ENCODE data around the gene SNRNP27. TPM values are rescaled to one million over a fixed set of nuclear protein-coding genes. Genes with fewer than 3 reads are reported as not detected.

Gene SNRNP27
- total and polyA plus RNA-seq, 9 of the 15 experiments (the other 6 are each of a cell fraction or from before 2014, with no cell fraction given), result 29.2 to 102 (median 65.7) TPM

DNA sequence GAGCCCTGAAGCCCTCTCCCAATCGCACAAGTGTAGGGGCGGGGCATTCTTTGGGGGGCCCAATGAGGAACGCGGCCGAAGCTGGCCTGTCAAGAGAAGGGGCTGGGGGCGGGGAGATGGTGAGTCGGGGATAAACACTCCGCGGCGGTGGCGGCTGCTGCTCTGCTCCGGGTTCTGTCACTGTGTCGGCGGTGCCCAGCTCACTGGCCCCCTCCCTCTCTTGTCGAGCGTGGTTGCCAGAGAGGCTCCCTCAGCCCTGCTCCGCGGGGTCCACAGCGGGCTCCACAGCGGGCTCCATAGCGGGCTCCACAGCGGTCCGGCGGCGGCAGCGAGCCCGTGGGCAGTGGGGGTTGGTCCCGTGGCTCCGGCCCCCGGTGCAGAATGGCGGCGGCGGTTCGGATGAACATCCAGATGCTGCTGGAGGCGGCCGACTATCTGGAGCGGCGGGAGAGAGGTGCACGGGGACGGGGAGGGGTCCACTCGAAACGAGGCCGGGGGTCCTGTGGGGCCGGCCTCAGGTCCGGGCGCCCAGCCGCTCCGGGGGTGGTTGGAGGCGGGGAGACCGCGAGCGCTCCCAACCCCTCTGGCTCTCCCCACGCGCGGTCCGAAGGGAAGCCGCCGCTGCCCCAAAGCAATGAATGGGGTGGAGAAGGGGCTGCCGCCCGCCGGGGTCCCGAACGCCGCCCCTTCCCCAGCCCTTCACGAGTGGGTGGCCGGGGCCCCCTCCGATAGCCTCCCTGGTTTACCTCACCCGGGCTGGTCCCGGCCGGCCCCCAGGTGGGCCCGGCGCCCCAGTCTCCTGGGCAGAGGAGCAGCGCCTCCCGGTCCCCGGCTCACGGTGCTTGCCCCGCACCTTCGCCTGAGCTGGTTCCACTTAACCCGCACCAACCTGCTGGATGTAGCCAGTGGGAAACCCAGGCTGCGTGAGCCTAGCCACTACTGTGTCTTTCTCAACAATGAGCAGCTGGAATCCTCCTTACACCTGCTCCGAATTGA lies 21.5 kb downstream of the SNRNP27 start, which contains the start of gene MXD1 (continued):
- TF ChIP-seq ZNF551 (CRISPR knock-in tag; IDR thresholded peaks at IDR 0.05) (no peak), NR4A1 (CRISPR knock-in tag; IDR thresholded peaks at IDR 0.05) (no peak), NR4A1 (tag; IDR thresholded peaks at IDR 0.05) (no peak), ARID1B (IDR thresholded peaks at IDR 0.05) (no peak), CTBP1 (IDR thresholded peaks at IDR 0.05; ENCODE audit: borderline replicate concordance) (0 out of 2 replicates have a peak, but pooled peaks have one; percentile 19), BRCA1 (IDR thresholded peaks at IDR 0.05) (no peak), BRCA1 (CRISPR knock-in tag; IDR thresholded peaks at IDR 0.05) (no peak)
- TF ChIP-seq, protein P1, sequence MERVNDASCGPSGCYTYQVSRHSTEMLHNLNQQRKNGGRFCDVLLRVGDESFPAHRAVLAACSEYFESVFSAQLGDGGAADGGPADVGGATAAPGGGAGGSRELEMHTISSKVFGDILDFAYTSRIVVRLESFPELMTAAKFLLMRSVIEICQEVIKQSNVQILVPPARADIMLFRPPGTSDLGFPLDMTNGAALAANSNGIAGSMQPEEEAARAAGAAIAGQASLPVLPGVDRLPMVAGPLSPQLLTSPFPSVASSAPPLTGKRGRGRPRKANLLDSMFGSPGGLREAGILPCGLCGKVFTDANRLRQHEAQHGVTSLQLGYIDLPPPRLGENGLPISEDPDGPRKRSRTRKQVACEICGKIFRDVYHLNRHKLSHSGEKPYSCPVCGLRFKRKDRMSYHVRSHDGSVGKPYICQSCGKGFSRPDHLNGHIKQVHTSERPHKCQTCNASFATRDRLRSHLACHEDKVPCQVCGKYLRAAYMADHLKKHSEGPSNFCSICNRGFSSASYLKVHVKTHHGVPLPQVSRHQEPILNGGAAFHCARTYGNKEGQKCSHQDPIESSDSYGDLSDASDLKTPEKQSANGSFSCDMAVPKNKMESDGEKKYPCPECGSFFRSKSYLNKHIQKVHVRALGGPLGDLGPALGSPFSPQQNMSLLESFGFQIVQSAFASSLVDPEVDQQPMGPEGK (CRISPR knock-in tag; IDR thresholded peaks at IDR 0.05; ENCODE audit: borderline replicate concordance), result no peak
- TF ChIP-seq, protein P2, sequence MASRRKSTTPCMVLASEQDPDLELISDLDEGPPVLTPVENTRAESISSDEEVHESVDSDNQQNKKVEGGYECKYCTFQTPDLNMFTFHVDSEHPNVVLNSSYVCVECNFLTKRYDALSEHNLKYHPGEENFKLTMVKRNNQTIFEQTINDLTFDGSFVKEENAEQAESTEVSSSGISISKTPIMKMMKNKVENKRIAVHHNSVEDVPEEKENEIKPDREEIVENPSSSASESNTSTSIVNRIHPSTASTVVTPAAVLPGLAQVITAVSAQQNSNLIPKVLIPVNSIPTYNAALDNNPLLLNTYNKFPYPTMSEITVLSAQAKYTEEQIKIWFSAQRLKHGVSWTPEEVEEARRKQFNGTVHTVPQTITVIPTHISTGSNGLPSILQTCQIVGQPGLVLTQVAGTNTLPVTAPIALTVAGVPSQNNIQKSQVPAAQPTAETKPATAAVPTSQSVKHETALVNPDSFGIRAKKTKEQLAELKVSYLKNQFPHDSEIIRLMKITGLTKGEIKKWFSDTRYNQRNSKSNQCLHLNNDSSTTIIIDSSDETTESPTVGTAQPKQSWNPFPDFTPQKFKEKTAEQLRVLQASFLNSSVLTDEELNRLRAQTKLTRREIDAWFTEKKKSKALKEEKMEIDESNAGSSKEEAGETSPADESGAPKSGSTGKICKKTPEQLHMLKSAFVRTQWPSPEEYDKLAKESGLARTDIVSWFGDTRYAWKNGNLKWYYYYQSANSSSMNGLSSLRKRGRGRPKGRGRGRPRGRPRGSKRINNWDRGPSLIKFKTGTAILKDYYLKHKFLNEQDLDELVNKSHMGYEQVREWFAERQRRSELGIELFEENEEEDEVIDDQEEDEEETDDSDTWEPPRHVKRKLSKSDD (conservative IDR thresholded peaks at IDR 0.05; ENCODE audit: low read length), result no peak
- TF ChIP-seq, protein P3, sequence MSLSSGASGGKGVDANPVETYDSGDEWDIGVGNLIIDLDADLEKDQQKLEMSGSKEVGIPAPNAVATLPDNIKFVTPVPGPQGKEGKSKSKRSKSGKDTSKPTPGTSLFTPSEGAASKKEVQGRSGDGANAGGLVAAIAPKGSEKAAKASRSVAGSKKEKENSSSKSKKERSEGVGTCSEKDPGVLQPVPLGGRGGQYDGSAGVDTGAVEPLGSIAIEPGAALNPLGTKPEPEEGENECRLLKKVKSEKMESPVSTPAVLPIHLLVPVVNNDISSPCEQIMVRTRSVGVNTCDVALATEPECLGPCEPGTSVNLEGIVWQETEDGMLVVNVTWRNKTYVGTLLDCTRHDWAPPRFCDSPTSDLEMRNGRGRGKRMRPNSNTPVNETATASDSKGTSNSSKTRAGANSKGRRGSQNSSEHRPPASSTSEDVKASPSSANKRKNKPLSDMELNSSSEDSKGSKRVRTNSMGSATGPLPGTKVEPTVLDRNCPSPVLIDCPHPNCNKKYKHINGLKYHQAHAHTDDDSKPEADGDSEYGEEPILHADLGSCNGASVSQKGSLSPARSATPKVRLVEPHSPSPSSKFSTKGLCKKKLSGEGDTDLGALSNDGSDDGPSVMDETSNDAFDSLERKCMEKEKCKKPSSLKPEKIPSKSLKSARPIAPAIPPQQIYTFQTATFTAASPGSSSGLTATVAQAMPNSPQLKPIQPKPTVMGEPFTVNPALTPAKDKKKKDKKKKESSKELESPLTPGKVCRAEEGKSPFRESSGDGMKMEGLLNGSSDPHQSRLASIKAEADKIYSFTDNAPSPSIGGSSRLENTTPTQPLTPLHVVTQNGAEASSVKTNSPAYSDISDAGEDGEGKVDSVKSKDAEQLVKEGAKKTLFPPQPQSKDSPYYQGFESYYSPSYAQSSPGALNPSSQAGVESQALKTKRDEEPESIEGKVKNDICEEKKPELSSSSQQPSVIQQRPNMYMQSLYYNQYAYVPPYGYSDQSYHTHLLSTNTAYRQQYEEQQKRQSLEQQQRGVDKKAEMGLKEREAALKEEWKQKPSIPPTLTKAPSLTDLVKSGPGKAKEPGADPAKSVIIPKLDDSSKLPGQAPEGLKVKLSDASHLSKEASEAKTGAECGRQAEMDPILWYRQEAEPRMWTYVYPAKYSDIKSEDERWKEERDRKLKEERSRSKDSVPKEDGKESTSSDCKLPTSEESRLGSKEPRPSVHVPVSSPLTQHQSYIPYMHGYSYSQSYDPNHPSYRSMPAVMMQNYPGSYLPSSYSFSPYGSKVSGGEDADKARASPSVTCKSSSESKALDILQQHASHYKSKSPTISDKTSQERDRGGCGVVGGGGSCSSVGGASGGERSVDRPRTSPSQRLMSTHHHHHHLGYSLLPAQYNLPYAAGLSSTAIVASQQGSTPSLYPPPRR (CRISPR knock-in tag; IDR thresholded peaks at IDR 0.05; ENCODE audit: borderline replicate concordance), result no peak
- TF ChIP-seq, protein P4, sequence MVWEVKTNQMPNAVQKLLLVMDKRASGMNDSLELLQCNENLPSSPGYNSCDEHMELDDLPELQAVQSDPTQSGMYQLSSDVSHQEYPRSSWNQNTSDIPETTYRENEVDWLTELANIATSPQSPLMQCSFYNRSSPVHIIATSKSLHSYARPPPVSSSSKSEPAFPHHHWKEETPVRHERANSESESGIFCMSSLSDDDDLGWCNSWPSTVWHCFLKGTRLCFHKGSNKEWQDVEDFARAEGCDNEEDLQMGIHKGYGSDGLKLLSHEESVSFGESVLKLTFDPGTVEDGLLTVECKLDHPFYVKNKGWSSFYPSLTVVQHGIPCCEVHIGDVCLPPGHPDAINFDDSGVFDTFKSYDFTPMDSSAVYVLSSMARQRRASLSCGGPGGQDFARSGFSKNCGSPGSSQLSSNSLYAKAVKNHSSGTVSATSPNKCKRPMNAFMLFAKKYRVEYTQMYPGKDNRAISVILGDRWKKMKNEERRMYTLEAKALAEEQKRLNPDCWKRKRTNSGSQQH (CRISPR knock-in tag; IDR thresholded peaks at IDR 0.05), result no peak
